ENCODE measurements around the gene DCAF6.
"Not testable (repeated sequence)": the region's sequence is repeated elsewhere in the genome, so short reads cannot be mapped to it uniquely, and the experiment has no call there.

DCAF6 gene, protein sequence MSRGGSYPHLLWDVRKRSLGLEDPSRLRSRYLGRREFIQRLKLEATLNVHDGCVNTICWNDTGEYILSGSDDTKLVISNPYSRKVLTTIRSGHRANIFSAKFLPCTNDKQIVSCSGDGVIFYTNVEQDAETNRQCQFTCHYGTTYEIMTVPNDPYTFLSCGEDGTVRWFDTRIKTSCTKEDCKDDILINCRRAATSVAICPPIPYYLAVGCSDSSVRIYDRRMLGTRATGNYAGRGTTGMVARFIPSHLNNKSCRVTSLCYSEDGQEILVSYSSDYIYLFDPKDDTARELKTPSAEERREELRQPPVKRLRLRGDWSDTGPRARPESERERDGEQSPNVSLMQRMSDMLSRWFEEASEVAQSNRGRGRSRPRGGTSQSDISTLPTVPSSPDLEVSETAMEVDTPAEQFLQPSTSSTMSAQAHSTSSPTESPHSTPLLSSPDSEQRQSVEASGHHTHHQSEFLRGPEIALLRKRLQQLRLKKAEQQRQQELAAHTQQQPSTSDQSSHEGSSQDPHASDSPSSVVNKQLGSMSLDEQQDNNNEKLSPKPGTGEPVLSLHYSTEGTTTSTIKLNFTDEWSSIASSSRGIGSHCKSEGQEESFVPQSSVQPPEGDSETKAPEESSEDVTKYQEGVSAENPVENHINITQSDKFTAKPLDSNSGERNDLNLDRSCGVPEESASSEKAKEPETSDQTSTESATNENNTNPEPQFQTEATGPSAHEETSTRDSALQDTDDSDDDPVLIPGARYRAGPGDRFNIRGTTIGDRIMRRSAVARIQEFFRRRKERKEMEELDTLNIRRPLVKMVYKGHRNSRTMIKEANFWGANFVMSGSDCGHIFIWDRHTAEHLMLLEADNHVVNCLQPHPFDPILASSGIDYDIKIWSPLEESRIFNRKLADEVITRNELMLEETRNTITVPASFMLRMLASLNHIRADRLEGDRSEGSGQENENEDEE

DNA sequence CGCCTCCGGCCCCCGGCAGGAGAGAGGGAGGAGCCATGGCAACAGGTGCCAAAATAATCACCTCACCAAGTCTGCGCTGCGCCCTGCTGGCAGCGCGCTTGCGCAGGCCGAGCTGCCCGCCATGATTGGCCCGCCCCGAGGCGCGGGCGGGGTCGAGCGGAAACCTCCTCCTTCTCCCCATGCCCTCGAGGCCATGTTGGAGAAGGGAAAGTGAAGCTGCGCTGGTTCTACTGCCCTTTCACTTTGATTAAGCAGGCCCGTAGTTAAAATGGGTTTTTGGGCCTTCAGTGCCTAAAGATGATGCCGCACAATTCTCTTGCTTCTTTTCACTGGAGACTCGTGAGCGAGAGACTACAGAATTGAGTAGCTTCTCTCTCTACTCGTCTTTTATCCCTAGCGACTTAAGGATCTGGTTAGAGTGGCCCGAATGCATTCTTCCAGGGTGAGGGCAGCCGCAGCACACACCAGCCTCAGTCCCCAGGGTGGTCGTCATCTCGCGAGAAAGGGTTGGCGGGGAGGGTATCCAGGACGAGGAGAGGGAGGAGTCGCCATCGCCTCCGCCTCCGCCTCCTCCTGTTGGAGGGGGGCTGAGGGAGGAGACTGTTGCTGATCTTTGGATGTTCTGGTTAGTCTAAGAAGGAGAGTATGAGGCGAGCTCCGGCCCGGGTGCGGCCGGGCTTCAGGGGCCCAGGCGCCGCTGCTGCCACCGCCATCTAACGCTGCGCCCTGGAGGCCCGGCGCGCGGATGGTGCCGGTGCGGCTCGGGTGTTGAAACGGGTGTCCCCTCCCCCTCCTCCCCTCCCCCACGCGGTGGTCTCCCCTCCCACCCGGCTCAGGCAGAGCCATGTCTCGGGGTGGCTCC is at the start of gene DCAF6:
Gene DCAF6 (plus strand): TSS at position 616 of the 862 bp plus-strand sequence. CDS start 229 bp downstream, at position 845.
- peak; percentile 99 for DNase-seq (ENCODE audit: low read depth)

DNA sequence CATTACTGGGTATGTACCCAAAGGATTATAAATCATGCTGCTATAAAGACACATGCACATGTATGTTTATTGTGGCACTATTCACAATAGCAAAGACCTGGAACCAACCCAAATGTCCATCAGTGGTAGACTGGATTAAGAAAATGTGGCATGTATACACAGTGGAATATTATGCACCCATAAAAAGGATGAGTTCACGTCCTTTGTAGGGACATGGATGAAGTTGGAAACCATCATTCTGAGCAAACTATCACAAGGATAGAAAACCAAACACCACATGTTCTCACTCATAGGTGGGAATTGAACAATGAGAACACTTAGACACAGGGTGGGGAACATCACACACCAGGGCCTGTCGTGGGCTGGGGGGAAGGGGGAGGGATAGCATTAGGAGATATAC is 49.3 kb upstream of the DCAF6 start:
- DNase-seq (ENCODE audit: low read depth) = not testable (repeated sequence)

DNA sequence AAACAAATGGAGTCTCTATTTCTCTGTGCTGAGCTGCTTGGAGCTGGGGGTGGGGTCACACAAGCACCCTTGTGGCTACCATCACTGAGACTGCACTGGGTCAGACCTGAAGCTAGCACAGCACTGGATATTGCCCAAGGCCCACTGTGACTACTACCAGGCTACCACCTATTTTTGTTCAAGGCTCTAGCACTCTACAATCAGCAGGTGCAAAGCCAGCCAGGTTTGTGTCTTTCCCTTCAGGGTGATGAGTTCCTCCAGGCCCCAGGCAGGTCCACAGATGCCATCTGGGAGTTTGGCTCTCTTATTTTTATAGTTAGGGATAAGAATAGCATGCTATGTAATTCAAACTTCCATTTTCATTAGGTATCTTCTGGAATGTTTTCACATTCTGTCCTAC is 46.1 kb upstream of the DCAF6 start:
- no peak for DNase-seq (ENCODE audit: low read depth)

DNA sequence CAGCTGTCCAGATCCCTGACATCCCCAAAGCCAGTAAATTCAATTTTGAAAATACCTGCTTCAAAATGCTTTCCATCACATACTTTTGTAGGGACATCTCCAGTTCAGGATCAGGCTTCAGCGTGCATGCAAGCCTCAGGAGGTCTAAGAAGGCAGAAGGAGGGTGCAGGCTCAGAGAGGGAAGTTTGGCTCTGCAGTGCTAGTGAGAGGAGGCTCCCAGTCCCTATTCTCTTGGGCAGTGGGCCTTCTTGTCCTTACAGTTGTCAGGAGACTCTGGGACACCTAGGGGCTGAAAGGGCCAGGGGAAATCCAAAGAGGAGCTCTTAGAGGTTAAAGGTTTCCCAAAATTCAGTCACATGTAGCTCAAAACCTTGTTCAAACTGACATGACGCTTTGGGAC is 42.7 kb upstream of the DCAF6 start:
- DNase-seq (ENCODE audit: low read depth) = no peak

DNA sequence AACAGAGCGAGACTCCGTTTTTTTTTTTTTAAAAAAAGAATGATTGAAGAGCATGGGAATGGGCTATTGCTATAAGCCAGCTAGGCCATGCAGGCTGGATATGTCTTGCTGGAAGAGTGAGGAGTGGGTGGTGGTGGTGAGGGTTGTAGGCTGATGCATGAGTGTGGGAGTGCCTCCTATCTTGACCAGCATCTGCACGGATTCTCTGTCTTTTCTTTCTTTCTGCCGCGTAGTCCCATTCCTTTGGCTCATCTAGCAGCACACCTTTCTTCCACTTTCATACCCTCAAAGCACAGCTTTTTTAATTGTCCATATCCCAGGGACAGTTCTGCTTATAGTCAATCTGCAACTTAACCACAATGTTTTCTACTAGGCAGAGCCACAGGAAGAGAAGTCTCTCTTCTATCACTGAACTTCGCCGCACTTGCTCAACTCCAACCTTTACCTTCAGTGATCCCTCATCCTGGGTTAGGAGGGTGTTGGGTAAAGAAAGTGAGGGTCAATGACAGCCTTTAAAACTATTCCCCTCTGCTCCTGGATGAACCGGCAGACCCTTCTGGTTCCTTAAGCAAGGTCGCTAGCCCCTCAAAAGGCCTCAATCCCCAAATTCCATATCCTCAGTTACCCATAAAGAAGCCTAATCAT is 37.8 kb upstream of the DCAF6 start:
- no peak for DNase-seq (ENCODE audit: low read depth)

DNA sequence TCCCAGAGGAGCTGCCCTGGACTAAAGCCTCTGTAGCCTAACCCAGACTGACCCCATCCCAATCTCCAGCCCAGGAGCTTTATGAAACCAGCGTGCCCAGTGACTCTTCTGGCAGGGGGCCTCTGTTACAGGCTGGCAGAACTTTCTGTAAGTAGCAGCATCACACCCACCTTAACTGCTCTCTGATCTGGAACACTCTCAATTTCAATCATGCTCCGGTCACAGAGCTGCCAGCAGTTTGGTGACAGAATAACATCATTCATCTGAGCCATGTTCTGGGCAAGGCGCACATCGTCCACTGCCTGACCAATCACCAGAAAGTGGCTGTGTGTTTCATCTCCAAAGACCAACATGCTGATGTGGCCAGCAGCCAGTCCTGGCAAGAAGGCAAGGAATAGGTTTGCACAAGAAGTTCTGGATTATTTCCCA is 37.2 kb upstream of the DCAF6 start:
- peak; percentile 16 for DNase-seq (ENCODE audit: low read depth)

DNA sequence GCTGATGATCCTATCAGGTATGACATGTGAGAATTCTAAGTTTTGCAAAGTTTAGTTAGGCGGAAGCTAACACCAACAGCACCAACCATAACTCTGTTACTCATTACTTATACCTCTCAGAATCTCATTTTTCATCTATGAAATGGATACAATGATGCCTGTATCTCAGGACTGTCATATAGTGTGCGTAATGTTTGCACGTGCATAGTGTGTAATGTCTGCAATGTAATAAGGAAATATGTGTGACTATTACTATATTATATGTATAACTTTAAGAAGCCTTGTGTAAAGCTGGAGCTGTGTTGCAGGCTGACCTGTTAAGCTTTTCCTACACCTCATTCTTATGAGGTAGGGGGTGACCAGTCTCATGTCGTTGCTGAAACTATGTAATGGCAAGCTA is 35.6 kb upstream of the DCAF6 start:
- DNase-seq (ENCODE audit: low read depth) = no peak

DNA sequence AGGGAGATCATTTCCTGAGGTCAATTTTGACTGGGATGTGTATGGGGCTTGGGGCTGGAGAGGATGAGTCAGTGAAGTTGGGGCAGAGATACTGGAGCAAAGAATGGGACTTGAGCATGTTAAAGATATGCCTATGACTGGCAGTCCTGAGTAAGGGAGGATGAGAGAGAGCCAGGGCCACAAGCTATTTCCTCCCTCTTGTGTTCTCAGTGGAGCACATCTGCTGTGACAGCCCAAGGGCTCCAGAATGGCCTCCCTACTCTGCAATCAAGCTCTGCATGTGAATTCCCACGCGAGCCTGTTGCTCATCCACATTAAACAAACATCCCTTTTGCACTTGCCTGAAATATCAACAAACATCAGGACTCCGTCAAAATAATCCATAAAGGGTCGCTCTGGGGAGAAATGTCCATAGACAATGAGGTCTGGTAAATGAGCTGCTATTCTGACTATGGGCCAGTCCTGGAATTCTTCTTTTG is 31.8 kb upstream of the DCAF6 start:
- peak; percentile 64 for DNase-seq (ENCODE audit: low read depth)

DNA sequence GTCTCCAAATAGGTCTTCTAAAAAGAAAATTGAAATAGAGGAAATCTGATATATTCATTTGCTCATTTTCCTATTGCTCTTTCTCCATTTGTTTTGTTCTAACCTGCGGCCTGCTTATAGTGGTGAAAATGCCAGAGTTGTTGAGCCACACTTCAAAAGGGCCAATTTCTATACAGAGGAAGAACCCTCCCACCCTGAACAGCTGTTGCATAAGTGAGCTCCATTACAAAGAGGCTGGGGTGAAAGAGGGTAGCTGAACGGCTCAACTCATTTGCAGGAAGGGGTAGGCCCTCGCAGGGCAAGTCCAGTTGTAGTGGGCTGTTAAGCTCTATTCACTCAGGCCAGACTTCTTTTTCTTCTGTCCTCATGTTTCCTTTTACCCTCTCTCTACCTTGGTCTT is 31.3 kb upstream of the DCAF6 start:
- no peak for DNase-seq (ENCODE audit: low read depth)

DNA sequence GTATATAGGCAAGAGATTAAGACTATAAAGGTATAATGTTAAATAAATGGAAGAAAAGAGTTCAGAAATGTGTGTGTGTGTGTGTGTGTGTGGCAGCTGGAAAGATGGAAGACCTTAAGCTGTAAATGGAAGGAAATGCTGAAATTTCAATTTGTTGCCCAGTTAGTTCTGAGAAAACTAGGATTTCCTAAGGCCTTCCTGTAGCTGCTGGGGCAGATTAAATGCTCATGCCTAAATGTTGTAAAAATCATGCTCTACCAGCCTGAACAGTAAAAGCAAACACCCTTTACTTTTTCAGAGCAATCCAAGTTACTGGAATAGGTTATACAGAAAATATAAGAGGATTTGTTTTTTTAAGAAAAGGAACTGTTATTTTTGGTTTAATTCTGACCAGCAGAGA is 30.8 kb upstream of the DCAF6 start:
- no peak for DNase-seq (ENCODE audit: low read depth)

DNA sequence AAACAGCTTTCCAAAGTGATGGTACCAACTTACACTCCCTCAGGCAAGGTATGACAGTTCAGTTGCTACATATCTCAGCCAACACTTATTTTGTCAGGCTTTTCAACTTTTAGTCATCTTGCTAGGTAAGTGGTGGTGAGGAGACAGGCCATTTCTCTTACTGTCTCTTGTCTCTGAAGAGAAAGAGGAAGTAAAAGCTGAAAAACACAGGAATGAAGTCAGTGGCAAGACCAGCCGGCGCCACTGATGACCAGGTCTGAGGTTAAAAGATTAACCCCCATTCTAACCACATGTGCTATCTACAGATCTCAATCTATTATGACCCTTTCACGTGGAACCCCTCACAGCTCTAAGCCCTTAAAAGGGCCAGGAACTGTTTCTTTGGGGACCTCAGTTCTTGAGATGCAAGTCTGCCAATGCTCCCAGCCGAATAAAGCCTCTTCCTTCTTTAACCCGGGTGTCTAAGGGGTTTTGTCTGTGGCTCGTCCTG is 26.7 kb upstream of the DCAF6 start:
- no peak for DNase-seq (ENCODE audit: low read depth)

DNA sequence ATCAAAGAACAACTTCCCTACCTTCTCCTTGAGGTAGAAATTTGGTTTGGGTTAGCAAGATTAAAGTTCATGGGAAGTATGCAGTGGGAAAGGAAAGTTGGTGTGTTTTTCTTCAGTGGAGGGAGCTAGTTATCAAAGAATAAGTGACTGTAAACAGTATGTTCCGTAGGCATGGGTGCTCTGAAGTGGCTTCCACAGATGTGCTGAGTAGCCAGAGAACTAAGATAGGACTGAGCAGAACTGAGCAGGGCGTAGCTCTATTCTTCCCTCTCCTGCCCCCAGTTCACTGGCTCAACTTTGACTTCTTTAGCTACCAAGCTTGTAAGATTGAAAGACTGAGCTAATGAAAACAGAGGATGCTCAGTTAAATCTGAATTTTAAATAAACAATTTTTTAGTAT is 26.0 kb upstream of the DCAF6 start:
- no peak for DNase-seq (ENCODE audit: low read depth)

DNA sequence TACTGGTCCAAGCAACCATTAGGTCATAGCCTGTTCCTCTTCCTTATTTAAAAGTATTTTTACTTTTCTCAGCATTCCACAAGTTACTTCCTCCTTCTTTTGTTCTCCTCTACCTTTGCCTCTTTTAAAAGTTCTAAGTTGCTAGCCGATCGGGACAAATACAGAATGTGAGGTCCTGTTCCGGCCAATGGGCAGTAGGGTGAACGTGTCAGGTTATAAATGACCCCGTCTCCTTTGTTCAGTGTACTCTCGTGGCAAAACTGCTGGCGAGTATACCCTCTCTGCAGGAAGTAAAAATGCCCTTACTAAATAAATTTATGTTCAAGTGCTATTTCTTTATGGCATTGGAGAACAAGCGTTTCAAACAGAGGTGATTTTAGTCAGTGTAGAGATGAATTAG is 25.1 kb upstream of the DCAF6 start:
- no peak for DNase-seq (ENCODE audit: low read depth)

DNA sequence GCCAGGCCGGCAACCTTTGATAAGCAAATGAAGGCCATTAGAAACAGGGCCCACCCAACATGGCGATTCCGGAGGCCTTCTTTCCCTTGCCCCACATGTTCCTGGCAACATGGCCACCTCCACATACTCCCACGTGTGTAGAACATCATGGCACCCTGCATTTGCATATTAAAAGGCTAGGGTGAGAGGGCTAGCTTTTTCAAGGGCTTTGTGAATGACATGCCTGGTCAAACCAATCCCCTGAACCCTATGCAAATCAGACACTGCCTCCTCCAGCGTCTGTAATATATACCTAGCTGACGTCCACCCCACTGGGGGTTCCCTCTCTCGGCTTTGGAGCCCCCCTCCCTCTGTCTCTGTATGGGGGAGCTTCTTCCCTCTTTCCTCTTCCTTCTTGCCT is 24.2 kb upstream of the DCAF6 start:
- no peak for DNase-seq (ENCODE audit: low read depth)

DNA sequence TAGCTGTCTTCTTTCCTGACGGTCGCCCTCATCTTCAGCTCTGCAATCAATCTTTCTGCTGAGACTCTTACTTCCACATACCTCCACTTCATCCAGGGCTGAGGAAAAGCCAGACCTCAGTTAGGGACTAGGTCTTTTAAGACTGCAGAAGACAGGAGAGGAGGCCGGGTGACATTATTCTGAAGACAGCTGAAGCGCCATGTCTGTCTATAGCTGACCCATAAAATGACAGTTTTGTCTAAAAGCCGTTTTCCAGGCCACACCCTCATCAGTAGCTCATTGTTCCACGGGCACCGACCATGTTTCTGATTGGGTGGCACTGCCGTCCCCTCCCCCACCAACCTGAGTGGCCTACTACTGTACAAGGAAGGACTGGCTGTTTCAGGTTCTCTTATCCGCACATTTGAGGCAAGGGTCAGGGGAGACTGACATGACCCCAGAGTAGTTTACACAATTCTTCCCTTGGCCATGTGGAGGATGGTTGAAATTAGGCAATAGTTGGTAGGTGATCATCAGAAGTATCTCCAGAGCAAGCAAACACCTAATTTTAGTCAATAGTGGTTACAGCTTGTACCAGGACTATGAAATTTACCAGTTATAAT is 22.5 kb upstream of the DCAF6 start, which contains the start of gene ADCY10:
Gene ADCY10 (minus strand): TSS at position 240 of the 602 bp plus-strand sequence. CDS start 8,994 bp downstream, outside the sequence.
- DNase-seq (ENCODE audit: low read depth) = no peak

DNA sequence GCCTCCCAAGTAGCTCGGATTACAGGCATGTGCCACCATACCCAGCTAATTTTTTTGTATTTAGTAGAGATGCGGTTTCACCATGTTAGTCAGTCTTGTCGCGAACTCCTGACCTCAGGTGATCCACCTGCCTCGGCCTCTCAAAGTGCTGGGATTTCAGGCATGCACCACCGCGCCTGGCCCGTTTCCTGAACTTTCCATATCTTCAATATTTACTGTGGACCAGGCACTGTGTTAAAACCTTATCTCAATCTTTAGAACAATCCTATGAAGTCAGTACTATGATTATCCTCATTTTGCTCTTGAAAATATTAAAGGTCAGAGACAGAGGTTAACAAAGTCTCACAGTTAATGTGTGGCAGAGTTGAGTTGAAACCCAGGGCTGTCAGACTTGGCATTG is 20.9 kb upstream of the DCAF6 start:
- DNase-seq (ENCODE audit: low read depth) = no peak

DNA sequence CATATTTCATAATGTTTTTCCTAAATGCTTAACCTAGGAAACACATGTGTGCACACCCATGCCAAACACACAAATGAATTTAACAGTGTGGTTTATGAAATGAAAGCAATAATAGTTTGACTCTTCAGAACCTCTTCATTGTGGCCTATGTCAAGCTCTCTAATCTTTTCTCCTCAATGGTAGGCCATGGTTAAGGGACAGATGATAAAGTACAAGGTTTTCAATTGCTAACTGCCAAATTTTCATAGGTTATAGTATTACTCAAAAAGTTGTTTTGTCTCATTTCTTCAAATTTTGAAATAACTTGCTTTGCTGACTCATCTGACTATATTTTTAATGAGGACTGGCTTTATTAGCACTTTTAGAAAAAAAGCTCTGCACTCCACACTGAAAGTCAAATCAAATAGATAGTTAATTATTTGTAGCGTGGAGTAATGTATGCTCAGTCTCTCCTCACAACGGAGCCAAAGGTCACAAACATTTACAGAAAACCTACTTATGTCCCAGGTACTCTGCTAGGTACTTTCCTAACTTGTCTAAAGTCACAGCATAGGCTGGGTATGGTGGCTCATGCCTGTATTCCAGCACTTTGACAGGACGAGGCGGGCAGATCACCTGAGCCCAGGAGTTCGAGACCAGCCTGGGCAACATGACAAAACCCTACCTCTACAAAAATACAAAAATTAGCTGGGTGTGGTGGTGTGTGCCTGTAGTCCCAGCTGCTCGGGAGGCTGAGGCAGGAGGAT is 19.5 kb upstream of the DCAF6 start:
- DNase-seq (ENCODE audit: low read depth) = no peak

DNA sequence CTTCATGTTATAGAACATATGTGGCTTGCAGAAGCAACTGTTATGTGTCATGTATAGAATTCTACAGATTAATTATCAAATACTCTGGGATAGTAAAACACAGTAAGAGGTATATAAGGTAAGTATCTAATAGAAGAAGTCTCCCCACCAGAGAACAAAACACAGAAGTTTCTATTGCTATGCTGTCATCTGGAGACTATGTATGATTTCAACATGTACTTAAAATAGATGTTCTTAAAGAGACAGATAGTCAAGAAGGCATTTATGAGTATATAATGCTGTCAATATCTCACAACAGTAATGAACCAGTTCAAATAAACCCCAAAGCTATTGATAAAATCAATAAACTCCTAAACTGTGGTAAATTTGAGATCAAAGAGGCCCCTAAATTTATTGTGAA is 14.5 kb upstream of the DCAF6 start:
- peak; percentile 66 for DNase-seq (ENCODE audit: low read depth)

DNA sequence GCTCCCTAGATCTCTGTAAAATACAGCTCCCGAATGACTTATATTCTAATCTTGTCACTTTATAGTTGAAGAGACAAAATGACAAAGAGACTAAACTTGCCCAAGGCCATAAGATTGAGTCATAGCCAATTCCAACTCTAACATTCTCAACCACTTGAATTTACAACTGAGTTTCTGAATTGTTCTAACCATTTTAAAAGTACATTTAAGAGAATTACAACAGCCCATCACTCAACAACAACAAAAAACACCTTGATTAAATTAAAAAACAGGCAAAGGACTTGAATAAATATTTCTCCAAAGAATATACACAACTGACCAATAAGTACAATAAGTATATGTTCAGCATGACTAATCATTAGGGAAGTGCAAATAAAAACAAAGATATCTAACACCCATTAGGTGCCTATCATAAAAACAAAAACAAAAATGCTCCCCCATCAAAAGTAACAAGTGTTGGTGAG is 13.8 kb upstream of the DCAF6 start:
- no peak for DNase-seq (ENCODE audit: low read depth)

Measured in amniotic epithelial cell (primary cell).